Activated CD8-positive, alpha-beta memory T cell treated with anti-CD3 and anti-CD28 coated beads, Interleukin-2, amount 50 U/mL, for 1 hour (primary cell): Measurements from ENCODE around the gene SNED1.
"Not testable (repeated sequence)": the region's sequence is repeated elsewhere in the genome, so short reads cannot be mapped to it uniquely, and the experiment has no call there.

ENCODE experiments used
- DNase-seq: peaks from one replicate; pipeline ENCODE4 v3.0.0-alpha.2; 2020; ENCODE audit errors: extremely low read depth

Gene SNED1

GRCh38 chr2:240972636-240973521 is 25.5 kb upstream of the SNED1 start:
- DNase-seq: no peak

GRCh38 chr2:240974771-240975572 is 23.4 kb upstream of the SNED1 start:
- no peak for DNase-seq

- not testable (repeated sequence) for DNase-seq
These were observed 22.5 kb upstream of the SNED1 start for GRCh38 chr2:240975903-240976302.

- DNase-seq: no peak
These were observed 17.1 kb upstream of the SNED1 start for GRCh38 chr2:240981280-240981679.

GRCh38 chr2:240981871-240982800 is 16.3 kb upstream of the SNED1 start:
- DNase-seq: no peak

GRCh38 chr2:240982821-240983281 is 15.6 kb upstream of the SNED1 start:
- no peak for DNase-seq

GRCh38 chr2:240983361-240983995 is 14.9 kb upstream of the SNED1 start:
- DNase-seq: no peak

- no peak for DNase-seq
These were observed 14.4 kb upstream of the SNED1 start for GRCh38 chr2:240983996-240984498.

GRCh38 chr2:240985881-240986786 is 12.3 kb upstream of the SNED1 start:
- DNase-seq: no peak

GRCh38 chr2:240986787-240987411 is 11.5 kb upstream of the SNED1 start:
- DNase-seq: no peak

- no peak for DNase-seq
These were observed 10.8 kb upstream of the SNED1 start for GRCh38 chr2:240987588-240987987.

- no peak for DNase-seq
These were observed 10.3 kb upstream of the SNED1 start for GRCh38 chr2:240988146-240988545.

- DNase-seq: no peak
These were observed 9.7 kb upstream of the SNED1 start for GRCh38 chr2:240988571-240989271.

- DNase-seq: no peak
These were observed 8.8 kb upstream of the SNED1 start for GRCh38 chr2:240989451-240990265.

- no peak for DNase-seq
These were observed 8.2 kb upstream of the SNED1 start for GRCh38 chr2:240990266-240990529.

- DNase-seq: no peak
These were observed 7.6 kb upstream of the SNED1 start for GRCh38 chr2:240990726-240991377.

- DNase-seq: no peak
These were observed 6.8 kb upstream of the SNED1 start for GRCh38 chr2:240991378-240992263.
